Measurements from ENCODE around the gene LZIC.
A peak's percentile ranks its signal among the peaks of the same experiment; 100 is the strongest.
"Not testable (repeated sequence)": the region's sequence is repeated elsewhere in the genome, so short reads cannot be mapped to it uniquely, and the experiment has no call there.

The LZIC gene

GRCh38 chr1:9917901-9918300 is 25.3 kb downstream of the LZIC start:
- H3K27me3 ChIP-seq: no peaks in the 10 kb centered on the region

DNA sequence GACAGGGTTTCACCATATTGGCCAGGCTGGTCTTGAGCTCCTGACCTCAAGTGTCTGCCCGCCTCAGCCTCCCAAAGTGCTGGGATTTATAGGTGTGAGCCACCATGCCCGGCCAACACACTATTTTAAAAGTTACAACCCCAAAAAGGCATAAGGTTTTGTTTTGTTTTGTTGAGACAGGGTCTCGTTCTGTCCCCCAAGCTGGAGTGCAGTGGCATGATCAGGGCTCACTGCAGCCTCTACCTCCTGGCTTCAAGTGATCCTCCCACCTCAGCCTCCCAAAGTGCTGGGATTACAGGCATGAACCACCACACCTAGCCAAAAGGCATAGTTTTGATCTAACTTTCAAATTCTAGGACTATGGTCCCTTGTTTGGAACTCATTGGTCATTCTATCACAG is 25.7 kb downstream of the LZIC start:
- H3K4me3 ChIP-seq (ENCODE audit: low read depth in 1 of 2, low read length in 1 of 2); H3K27ac ChIP-seq; H3K36me3 ChIP-seq; H3K4me1 ChIP-seq (ENCODE audit: control insufficient read depth in 1 of 2, insufficient read depth in 1 of 2, low read depth in 1 of 2, low read length in 1 of 2); H3K27me3 ChIP-seq; H3K9me3 ChIP-seq: not testable (repeated sequence)

More at GRCh38 chr1:9917901-9918300, 25.3 kb downstream of the LZIC start:
- Histone ChIP-seq H3K4me3 (ENCODE audit: low read depth in 1 of 2, low read length in 1 of 2) (no peak overlapping the region), H3K9me3 (no peaks in the 10 kb centered on the region), H3K27ac (no peak overlapping the region), H3K4me1 (ENCODE audit: control insufficient read depth in 1 of 2, insufficient read depth in 1 of 2, low read depth in 1 of 2, low read length in 1 of 2) (no peaks in the 10 kb centered on the region), H3K36me3 (no peaks in the 10 kb centered on the region)
- TF ChIP-seq, protein P1, sequence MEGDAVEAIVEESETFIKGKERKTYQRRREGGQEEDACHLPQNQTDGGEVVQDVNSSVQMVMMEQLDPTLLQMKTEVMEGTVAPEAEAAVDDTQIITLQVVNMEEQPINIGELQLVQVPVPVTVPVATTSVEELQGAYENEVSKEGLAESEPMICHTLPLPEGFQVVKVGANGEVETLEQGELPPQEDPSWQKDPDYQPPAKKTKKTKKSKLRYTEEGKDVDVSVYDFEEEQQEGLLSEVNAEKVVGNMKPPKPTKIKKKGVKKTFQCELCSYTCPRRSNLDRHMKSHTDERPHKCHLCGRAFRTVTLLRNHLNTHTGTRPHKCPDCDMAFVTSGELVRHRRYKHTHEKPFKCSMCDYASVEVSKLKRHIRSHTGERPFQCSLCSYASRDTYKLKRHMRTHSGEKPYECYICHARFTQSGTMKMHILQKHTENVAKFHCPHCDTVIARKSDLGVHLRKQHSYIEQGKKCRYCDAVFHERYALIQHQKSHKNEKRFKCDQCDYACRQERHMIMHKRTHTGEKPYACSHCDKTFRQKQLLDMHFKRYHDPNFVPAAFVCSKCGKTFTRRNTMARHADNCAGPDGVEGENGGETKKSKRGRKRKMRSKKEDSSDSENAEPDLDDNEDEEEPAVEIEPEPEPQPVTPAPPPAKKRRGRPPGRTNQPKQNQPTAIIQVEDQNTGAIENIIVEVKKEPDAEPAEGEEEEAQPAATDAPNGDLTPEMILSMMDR (IDR thresholded peaks at IDR 0.05): no peak

DNA sequence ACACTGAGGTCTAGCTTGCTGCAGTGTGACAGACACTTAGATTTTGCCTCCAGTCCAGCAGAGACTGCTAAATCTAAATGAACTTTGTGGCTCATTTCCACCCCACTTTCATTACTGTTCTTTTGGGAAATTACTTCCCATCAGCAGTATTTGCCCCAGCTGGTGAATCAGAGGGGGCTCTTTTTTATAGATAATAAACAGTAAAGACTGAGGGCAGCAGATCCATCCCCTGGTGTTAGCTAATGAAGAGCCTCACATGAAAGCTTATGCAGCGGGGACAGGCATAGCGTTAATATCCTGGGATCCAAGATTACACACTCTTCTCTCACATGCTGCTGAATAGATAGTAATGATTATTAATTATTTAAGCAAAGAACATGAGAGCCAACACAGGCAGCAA is 26.7 kb downstream of the LZIC start:
- Histone ChIP-seq H3K36me3 (no peaks in the 10 kb centered on the region), H3K27me3 (no peaks in the 10 kb centered on the region), H3K4me1 (ENCODE audit: control insufficient read depth in 1 of 2, insufficient read depth in 1 of 2, low read depth in 1 of 2, low read length in 1 of 2) (peaks cover 6 to 9% of the 10 kb centered on the region in 2 experiments), H3K9me3 (no peaks in the 10 kb centered on the region), H3K27ac (no peak overlapping the region), H3K4me3 (ENCODE audit: low read depth in 1 of 2, low read length in 1 of 2) (no peak overlapping the region)
- TF ChIP-seq, protein P1 (IDR thresholded peaks at IDR 0.05): no peak

- Histone ChIP-seq H3K4me1 (ENCODE audit: control insufficient read depth in 1 of 2, insufficient read depth in 1 of 2, low read depth in 1 of 2, low read length in 1 of 2) (peaks cover 16 to 18% of the 10 kb centered on the region in 2 experiments), H3K4me3 (ENCODE audit: low read depth in 1 of 2, low read length in 1 of 2) (no peak overlapping the region), H3K36me3 (no peaks in the 10 kb centered on the region), H3K27ac (no peak overlapping the region), H3K27me3 (no peaks in the 10 kb centered on the region), H3K9me3 (no peaks in the 10 kb centered on the region)
- TF ChIP-seq, protein P1 (IDR thresholded peaks at IDR 0.05): no peak
Measured at GRCh38 chr1:9914610-9914937, 28.6 kb downstream of the LZIC start.

- TF ChIP-seq, protein P1 (IDR thresholded peaks at IDR 0.05): no peak
- Histone ChIP-seq H3K27ac (peak overlapping the region; percentile 29), H3K27me3 (no peaks in the 10 kb centered on the region)
Measured at GRCh38 chr1:9912264-9912936, 30.8 kb downstream of the LZIC start.

GRCh38 chr1:9910423-9911178 is 32.6 kb downstream of the LZIC start:
- no peaks in the 10 kb centered on the region for H3K27me3 ChIP-seq
- no peaks in the 10 kb centered on the region for H3K36me3 ChIP-seq
- H3K9me3 ChIP-seq: no peaks in the 10 kb centered on the region
- H3K4me1 ChIP-seq (ENCODE audit: control insufficient read depth in 1 of 2, insufficient read depth in 1 of 2, low read depth in 1 of 2, low read length in 1 of 2): peaks cover 29 to 35% of the 10 kb centered on the region in 2 experiments
- peak overlapping the region; percentile 89 for H3K27ac ChIP-seq
- TF ChIP-seq, protein P1 (IDR thresholded peaks at IDR 0.05): peak; percentile 55
- H3K4me3 ChIP-seq (ENCODE audit: low read depth in 1 of 2, low read length in 1 of 2): peak overlapping the region; percentile 77 to 80

More at GRCh38 chr1:9912264-9912936, 30.8 kb downstream of the LZIC start:
- Histone ChIP-seq H3K9me3 (no peaks in the 10 kb centered on the region), H3K36me3 (no peaks in the 10 kb centered on the region), H3K4me3 (ENCODE audit: low read depth in 1 of 2, low read length in 1 of 2) (no peak overlapping the region), H3K4me1 (ENCODE audit: control insufficient read depth in 1 of 2, insufficient read depth in 1 of 2, low read depth in 1 of 2, low read length in 1 of 2) (peaks cover 29 to 35% of the 10 kb centered on the region in 2 experiments)
